ENCODE results near the gene PGM5.

PGM5 gene

GRCh38 chr9:68498816-68499215, 142.4 kb downstream of the PGM5 start:
- no peak for DNase-seq

DNA sequence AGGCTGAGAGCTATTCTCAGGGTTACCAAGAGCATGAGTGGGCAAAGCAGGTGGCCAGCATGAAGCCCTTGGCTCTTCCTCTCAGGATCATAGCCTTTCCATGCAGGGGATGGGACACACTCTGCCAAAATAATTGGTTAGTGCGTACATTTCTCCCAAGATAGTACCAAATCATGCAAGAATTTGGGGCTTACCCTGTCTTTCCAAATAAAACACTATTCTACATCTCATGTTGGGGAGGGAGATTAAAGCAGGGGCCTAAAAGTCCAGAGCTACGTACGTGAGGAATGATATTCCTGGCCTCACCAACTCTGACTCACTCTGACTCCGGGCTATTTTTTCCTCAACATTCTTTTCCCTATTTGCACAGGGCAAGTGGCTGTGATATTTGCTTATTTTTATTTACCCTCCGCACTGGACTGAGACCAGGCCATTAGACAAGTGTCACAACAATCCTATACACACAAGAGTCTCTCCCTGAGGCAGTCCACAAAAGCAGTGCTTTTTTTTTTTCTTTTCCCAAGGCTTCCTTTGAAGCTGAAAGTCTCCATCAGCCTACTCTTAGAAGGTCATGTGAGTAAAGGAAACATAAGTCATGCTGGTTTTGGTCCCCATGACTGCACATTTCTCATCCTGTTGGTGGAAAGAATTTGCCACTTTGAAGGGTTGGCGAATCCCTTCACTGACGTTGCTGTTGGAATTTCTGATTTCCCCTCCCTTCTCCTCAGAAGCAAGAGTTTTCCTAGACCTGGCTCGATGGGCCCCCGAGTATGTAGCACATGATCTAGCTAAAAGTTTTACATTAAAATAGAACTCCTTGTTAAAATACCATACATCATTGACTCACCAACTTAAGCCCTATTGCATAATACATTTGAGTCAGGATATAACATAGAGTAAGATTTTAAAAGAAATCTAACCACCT, 144.3 kb downstream of the PGM5 start:
- DNase-seq: peak; percentile 45

- DNase-seq: no peak
Measured at GRCh38 chr9:68502279-68502678, 145.9 kb downstream of the PGM5 start.

- DNase-seq: no peak
Measured at GRCh38 chr9:68505681-68506409, 149.4 kb downstream of the PGM5 start.

DNA sequence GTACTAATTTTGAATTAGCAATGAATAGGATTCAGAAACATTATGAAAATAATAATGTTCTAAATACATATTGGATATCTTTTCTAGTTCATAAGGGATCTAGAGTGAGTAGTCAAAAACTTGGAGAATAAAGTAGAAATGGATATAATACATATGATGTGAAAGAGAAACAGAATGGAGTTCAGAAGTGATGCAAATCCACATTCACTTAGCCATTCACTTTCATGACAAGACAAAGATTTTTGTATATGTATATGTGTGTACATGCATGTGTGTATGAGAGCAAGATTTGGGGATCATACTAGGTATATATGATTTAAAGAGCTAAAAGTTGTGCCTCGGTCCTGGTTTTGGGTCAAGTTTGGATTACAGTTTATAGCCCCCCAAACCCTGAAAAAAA, 150.1 kb downstream of the PGM5 start:
- DNase-seq: no peak

GRCh38 chr9:68507130-68507805, 150.9 kb downstream of the PGM5 start:
- peak; percentile 10 for DNase-seq

- no peak for DNase-seq
Measured at GRCh38 chr9:68507806-68508145, 151.4 kb downstream of the PGM5 start.

- no peak for DNase-seq
Measured at GRCh38 chr9:68508547-68508946, 152.1 kb downstream of the PGM5 start.

DNA sequence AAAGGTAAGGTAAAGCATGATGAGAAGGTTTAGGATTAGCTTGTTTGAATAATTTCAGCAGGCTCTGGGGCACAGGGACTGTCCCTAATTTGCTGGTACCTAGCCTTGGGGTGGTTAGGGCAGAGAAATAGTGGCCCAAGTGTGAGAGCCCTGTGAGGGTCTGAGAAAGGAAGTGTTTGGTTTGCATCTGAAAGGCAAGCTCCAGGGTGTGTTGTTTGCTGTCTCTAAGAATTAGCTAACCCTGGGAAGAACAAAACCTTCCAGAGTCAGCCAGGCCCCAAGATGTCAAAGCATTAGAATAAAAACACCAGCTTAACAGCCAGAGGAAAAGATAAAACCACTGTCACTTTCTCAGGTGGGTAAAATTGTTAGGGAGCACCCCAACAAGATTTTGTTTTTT, 153.3 kb downstream of the PGM5 start:
- DNase-seq: no peak

GRCh38 chr9:68513385-68513784, 157.0 kb downstream of the PGM5 start:
- no peak for DNase-seq

DNA sequence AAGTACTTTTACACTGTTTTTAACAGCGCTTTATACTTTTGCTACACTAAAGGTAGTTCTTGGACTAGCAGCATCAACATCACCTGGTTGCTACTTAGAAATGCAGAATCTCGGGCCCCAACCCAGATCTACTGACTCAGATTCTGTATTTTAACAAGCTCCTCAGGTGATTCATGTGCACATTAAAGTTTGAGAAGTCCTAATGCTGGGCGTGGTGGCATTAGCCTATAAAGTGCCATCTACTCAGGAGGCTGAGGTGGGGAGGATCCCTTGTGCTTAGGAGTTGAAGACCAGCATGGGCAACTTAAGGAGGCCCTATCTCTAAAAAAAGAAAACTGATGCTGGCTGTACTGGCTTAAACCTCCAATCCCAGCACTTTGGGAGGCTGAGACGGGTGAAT, 157.6 kb downstream of the PGM5 start:
- no peak for DNase-seq

GRCh38 chr9:68515326-68516017, 159.1 kb downstream of the PGM5 start:
- DNase-seq: peak; percentile 22

DNA sequence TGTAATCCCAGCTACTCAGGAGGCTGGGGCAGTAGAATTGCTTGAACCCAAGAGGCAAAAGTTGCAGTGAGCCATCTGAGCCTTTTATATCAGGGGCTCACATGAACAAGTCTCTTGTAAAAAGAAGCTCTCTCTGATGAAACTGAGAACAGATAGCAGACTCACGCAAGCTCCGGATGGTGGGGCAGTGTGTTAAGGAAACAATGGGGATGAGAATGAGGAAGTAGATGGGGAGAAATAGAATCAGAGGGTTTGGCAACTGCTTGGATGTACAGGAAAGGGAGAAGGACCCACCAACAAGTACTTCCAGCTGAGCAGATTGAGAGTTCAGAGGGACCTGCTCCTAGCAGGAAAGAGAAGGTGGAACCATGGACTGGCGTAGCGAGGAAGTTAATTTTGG, 165.7 kb downstream of the PGM5 start:
- no peak for DNase-seq

DNA sequence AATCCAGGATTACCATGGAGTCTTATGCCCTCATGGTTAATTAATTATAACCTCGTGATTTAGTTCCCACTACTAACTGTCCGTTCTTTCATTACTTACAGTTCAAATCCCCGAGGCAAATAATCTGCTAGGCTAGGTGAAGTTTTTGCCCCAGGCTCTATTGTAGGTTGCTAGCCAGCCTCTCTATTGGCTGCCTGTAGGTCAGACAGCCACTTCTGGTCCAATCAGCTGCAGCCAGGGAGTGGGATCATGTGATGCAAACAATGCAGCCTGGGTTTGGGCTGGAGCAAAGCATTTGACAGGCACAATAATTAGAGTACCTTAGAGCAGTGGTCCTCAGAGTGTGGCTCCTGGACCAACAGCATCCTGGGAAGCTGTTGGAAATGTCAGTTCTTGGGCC, 166.5 kb downstream of the PGM5 start:
- no peak for DNase-seq

GRCh38 chr9:68523367-68523936, 167.0 kb downstream of the PGM5 start:
- no peak for DNase-seq

GRCh38 chr9:68530618-68531017, 174.2 kb downstream of the PGM5 start:
- DNase-seq: no peak

- DNase-seq: no peak
Measured at GRCh38 chr9:68532131-68532530, 175.7 kb downstream of the PGM5 start.

GRCh38 chr9:68533678-68534077, 177.3 kb downstream of the PGM5 start:
- DNase-seq: no peak

DNA sequence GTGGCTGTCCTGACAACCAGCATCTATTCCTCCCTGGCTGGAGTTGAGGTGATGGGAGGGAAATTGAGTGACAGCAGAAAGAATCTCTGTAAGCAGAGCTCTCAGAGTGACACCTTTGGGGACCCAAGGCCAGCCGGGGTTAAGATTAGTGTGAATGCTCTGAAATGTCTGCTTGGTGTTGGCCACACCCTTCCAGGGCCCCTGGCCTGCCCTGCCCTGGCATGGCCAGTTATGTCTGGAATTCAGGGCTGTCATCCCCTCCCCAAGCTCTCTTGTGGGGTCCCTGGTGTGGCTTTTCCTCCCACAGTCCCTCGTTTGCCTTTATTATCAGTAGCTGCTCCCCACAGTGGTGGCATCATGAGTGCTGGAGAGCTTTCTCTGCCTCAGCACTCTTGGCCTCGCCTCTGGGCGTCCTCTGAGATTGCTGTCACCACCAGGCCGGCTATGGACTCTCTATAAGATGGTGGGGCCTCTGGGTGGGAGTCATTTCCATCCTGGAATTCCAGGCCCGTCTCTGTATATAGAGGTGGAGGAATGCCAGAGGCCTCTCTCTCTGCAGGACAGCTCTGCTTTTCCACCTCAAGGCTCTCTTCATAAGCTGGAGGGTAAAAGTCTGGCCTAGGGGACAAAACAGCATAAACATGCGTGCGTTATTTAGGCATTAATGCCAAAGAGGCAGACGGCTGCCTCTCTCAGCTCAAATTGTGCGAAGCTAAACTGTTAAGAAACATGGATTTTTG, 180.6 kb downstream of the PGM5 start:
- no peak for DNase-seq

- no peak for DNase-seq
Measured at GRCh38 chr9:68537616-68537880, 181.1 kb downstream of the PGM5 start.

DNA sequence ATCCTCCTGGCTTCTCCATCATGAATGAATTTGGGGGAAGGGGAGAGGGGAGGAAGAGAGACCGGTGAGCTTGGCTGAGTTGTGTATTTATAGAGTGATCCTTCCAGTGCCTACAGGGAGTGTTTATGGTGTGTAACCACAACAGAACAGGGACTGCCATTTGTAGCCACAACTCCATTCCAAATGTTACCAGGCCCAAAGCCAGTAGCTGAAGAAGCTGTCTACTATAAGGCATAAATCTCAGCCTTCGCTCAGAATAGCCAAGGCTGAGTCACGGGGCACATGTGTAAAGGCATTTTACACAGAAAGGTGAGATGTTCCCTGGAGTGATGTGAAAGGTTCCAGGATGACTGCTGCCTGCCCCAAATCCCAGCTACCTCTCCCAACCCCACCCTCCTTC, 181.8 kb downstream of the PGM5 start:
- no peak for DNase-seq

Measured in fibroblast of skin of right quadriceps (primary cell).